K562 (cell line): ENCODE results near the gene TAAR1. TPM values are rescaled to one million over a fixed set of nuclear protein-coding genes. Genes with fewer than 3 reads are reported as not detected.

ENCODE experiments used
- ATAC-seq: fragments of 200-7000 bp; cut with Tn5 transposase; 3 replicates; pipeline ENCODE4 v1.9.1; 2020; ENCODE audit warnings: moderate library complexity
- BruUV-seq: library from RNA; stranded (reverse); fragments of 400-500 nt; replicated peaks from 2 replicates; lab custom pipeline; 2021; lab: Mats Ljungman, UMichigan
- CTCF ChIA-PET: fragments of 300-600 bp; formaldehyde crosslinking; extraction: SDS; loops from one replicate; lab custom pipeline; 2021; ENCODE audit warnings: low intra/inter-chr PET ratio; lab: Yijun Ruan, JAX
- POLR2A ChIA-PET: fragments of 300-600, 350-650 bp; sonication (Branson Sonifier 250); formaldehyde crosslinking; extraction: SDS; loops from one replicate; lab custom pipeline; 2021; ENCODE audit warnings: antibody characterized with exemption, inconsistent platforms; lab: Yijun Ruan, JAX
- DNase-seq, 4 experiments: peaks; one replicate each; pipeline versions ENCODE4 v3.0.0 to v3.0.0-alpha.2; 2011 to 2018; ENCODE audit warnings: low spot score in 3 of 4, mixed read lengths in 3 of 4; ENCODE audit errors: extremely low read depth in 1 of 4
- FAIRE-seq: peaks from 2 replicates; lab custom pipeline; 2011; peaks lifted over from hg19 to GRCh38; lab: Jason Lieb, UNC
- H2AFZ ChIP-seq: 2 replicates; pipeline ENCODE4 v1.6.0; 2011; ENCODE audit warnings: low read depth, low read length, control low read depth, inconsistent platforms
- H3K27ac ChIP-seq: fragments of 200-600 bp; 3 replicates; pipeline ENCODE4 v1.8.0; 2011; ENCODE audit warnings: low read depth, mild to moderate bottlenecking, control low read depth, inconsistent platforms, low read length, moderate library complexity, mixed read lengths; ENCODE audit errors: extremely low read depth
- H3K27me3 ChIP-seq, 2 experiments: fragments of 300-600 bp in 1 of 2; 2 replicates in 1 of 2; 3 replicates in 1 of 2; pipeline versions ENCODE4 v1.6.0 to v1.8.0; 2011; ENCODE audit warnings: inconsistent platforms in 2 of 2, low read length in 2 of 2, mild to moderate bottlenecking in 1 of 2, mixed read lengths in 1 of 2, moderate library complexity in 1 of 2; ENCODE audit not compliant: control insufficient read depth in 2 of 2, insufficient read depth in 2 of 2
- H3K36me3 ChIP-seq: fragments of 300-600 bp; 3 replicates; pipeline ENCODE4 v1.8.0; 2011; ENCODE audit warnings: mild to moderate bottlenecking, low read length, inconsistent platforms; ENCODE audit not compliant: control insufficient read depth, insufficient read depth
- H3K4me1 ChIP-seq, 2 experiments: fragments of 200-600 bp in 1 of 2; replicated peaks in 1 of 2; 2 replicates in 1 of 2; 3 replicates in 1 of 2; pipeline versions ENCODE4 v1.5.1 to v1.8.0; 2011; ENCODE audit warnings: inconsistent platforms in 2 of 2, low read length in 2 of 2, mild to moderate bottlenecking in 1 of 2, mixed read lengths in 1 of 2, moderate library complexity in 1 of 2; ENCODE audit not compliant: control insufficient read depth in 2 of 2, insufficient read depth in 2 of 2
- H3K4me2 ChIP-seq: 2 replicates; pipeline ENCODE4 v1.6.1; 2011; ENCODE audit warnings: low read length, control low read depth, inconsistent platforms, mixed read lengths; ENCODE audit not compliant: insufficient read depth
- H3K4me3 ChIP-seq: fragments of 200-600 bp; sonication (generic), shearing (Covaris generic); 2 replicates; pipeline ENCODE4 v1.5.1; 2016; ENCODE audit warnings: control low read depth, inconsistent platforms
- H3K79me2 ChIP-seq: fragments of 200-600 bp; 3 replicates; pipeline ENCODE4 v1.8.0; 2011; ENCODE audit warnings: low read length, inconsistent platforms; ENCODE audit not compliant: control insufficient read depth, insufficient read depth
- H3K9ac ChIP-seq, 2 experiments: 2 replicates each; pipeline versions ENCODE4 v1.6.0 to v1.6.1; 2011; ENCODE audit warnings: low read depth in 2 of 2, low read length in 2 of 2, control low read depth in 1 of 2, inconsistent platforms in 1 of 2, mild to moderate bottlenecking in 1 of 2, mixed read lengths in 1 of 2; ENCODE audit not compliant: insufficient read depth in 1 of 2
- H3K9me1 ChIP-seq: one replicate; pipeline ENCODE4 v1.6.0; 2011; ENCODE audit warnings: inconsistent platforms, mild to moderate bottlenecking, low read length, moderate library complexity; ENCODE audit not compliant: control insufficient read depth, insufficient read depth
- H3K9me3 ChIP-seq: replicated peaks from 2 replicates; pipeline ENCODE4 v1.5.1; 2011; ENCODE audit warnings: low read depth, low read length, inconsistent platforms; ENCODE audit not compliant: control insufficient read depth, insufficient read depth
- H4K20me1 ChIP-seq: replicated peaks from 2 replicates; pipeline ENCODE4 v1.6.1; 2011; ENCODE audit warnings: low read length, inconsistent platforms, mixed read lengths; ENCODE audit not compliant: control insufficient read depth, insufficient read depth
- BMI1 ChIP-seq: fragments of 150-350 bp; IDR thresholded peaks from 2 replicates; pipeline ENCODE4 v1.6.1; 2014; ENCODE audit warnings: low read length
- BRCA1 ChIP-seq, 2 experiments: fragments of 450-650 bp in 1 of 2; sonication (generic) in 1 of 2; formaldehyde crosslinking in 1 of 2; IDR thresholded peaks; 2 replicates each; pipeline versions ENCODE4 v1.5.0 to v1.6.1; 2017 to 2020; ENCODE audit warnings: mild to moderate bottlenecking in 1 of 2, missing genetic modification reagents in 1 of 2
- MCM2 ChIP-seq: fragments of 450-650 bp; IDR thresholded peaks from 2 replicates; pipeline ENCODE4 v1.6.1; 2017; ENCODE audit warnings: low read depth, mild to moderate bottlenecking
- RAD51 ChIP-seq: fragments of 450-650 bp; IDR thresholded peaks from 2 replicates; pipeline ENCODE4 v1.7.1; 2016; ENCODE audit warnings: low read depth, mild to moderate bottlenecking, borderline replicate concordance
- USF2 ChIP-seq: sonication (generic); formaldehyde crosslinking; IDR thresholded peaks from 2 replicates; pipeline ENCODE4 v1.5.0; 2020; ENCODE audit warnings: missing genetic modification reagents
- ZBTB8A ChIP-seq: fragments of 450-650 bp; IDR thresholded peaks from 2 replicates; pipeline ENCODE4 v1.6.1; 2018; ENCODE audit warnings: mild to moderate bottlenecking, moderate library complexity; ENCODE audit not compliant: partially characterized antibody
- WGBS: fragments of 100-300 bp; shearing (Covaris generic); methylation state at CpG from one replicate; pipeline ENCODE4 v1.1.6; 2016; ENCODE audit warnings: low coverage, mixed read lengths; ENCODE audit not compliant: insufficient coverage; ENCODE audit errors: missing lambda C conversion rate; 5-methylcytosine and 5-hydroxymethylcytosine counted together
- in situ Hi-C: fragments of 300-500 bp; cut with MboI; formaldehyde crosslinking; loops from 4 replicates; pipeline ENCODE4 v1.15.0; 2018; ENCODE audit warnings: inconsistent platforms, mixed read lengths
- intact Hi-C: fragments of 100-400 bp; cut with micrococcal nuclease; formaldehyde crosslinking; loops from 2 replicates; pipeline ENCODE4 v1.14.2; 2022
- polyA plus RNA-seq, 8 experiments: library from polyadenylated mRNA; depleted of rRNA in 4 of 8; stranded (reverse) in 5 of 8; unstranded in 3 of 8; fragments of >200 nt; fragmentation: Nextera tagmentation in 2 of 8; fragmentation: Illumina TruSeq in 1 of 8; extraction: Ambion mirVana in 2 of 8; extraction: Trizol in 1 of 8; gene quantifications; 2 replicates each; pipeline versions ENCODE4 v1.2.1 to v1.2.3, GENCODE V29; 2011 to 2014; ENCODE audit warnings: inconsistent platforms in 1 of 8, missing spikeins in 1 of 8
- total RNA-seq, 7 experiments: library from RNA; depleted of rRNA in 6 of 7; stranded (reverse); fragments of >200 nt in 6 of 7; fragmentation: Illumina TruSeq in 2 of 7; extraction: Trizol in 2 of 7; gene quantifications; 2 replicates each; pipeline versions ENCODE4 v1.2.1 to v1.2.3, GENCODE V29; 2011 to 2021; ENCODE audit warnings: low replicate concordance in 1 of 7

Gene TAAR1
- total and polyA plus RNA-seq, 9 of the 15 experiments (the other 6 are each of a cell fraction or from before 2014, with no cell fraction given), result not detected

- BruUV-seq, result no TSS peak
- Histone ChIP-seq H3K4me1 (no peaks in the 10 kb centered on the region), H3K9me1 (no peaks in the 10 kb centered on the region), H4K20me1 (no peaks in the 10 kb centered on the region), H3K36me3 (no peaks in the 10 kb centered on the region), H3K4me3 (no peak overlapping the region), H2AFZ (no peak overlapping the region), H3K27me3 (peaks cover 0 to 4% of the 10 kb centered on the region in 2 experiments; a peak in 1 of 5 replicates), H3K79me2 (no peaks in the 10 kb centered on the region), H3K27ac (no peak overlapping the region), H3K9me3 (no peaks in the 10 kb centered on the region), H3K9ac (no peak overlapping the region), H3K4me2 (no peak overlapping the region)
- ATAC-seq (no peak), FAIRE-seq (no peak), DNase-seq (no peak)
- ChIA-PET CTCF (no interaction called here), POLR2A (interaction anchor here (0.6 kb wide), 1 partner anchor 37 kb away, joined by 3 read pairs; no protein-coding TSS in a partner anchor)
- intact Hi-C loops (no loop called here), in situ Hi-C loops (no loop called here)
- WGBS, result 0% methylated on average over 8 of the region's 8 CpGs
- TF ChIP-seq USF2 (no peak), ZBTB8A (no peak), BMI1 (no peak), RAD51 (no peak), MCM2 (no peak), BRCA1 (IDR thresholded peaks at IDR 0.05) (no peak), BRCA1 (CRISPR knock-in tag; IDR thresholded peaks at IDR 0.05) (no peak)
These were observed 54.3 kb downstream of the TAAR1 start for GRCh38 chr6:132604635-132605152.
